GM23338 (cell line): ENCODE measurements around the gene APCS. TPM values are rescaled to one million over a fixed set of nuclear protein-coding genes. Genes with fewer than 3 reads are reported as not detected.

Source experiments
- ATAC-seq: fragments of 200-7000 bp; cut with Tn5 transposase; 3 replicates; pipeline ENCODE4 v1.9.1; 2020
- DNase-seq: peaks from one replicate; pipeline ENCODE4 v3.0.0-alpha.2; 2015; ENCODE audit warnings: low spot score
- H2AFZ ChIP-seq: fragments of 200-600 bp; sonication (generic); 2 replicates; pipeline ENCODE4 v1.8.0; 2016; ENCODE audit warnings: antibody characterized with exemption, mild to moderate bottlenecking, moderate library complexity
- H3F3A ChIP-seq: fragments of 200-600 bp; sonication (generic); replicated peaks from 2 replicates; pipeline ENCODE4 v1.8.0; 2017; ENCODE audit warnings: antibody characterized with exemption, mixed run types, low read depth
- H3K27ac ChIP-seq: fragments of 200-600 bp; sonication (generic); 2 replicates; pipeline ENCODE4 v1.6.1; 2016; ENCODE audit warnings: low read depth
- H3K27me3 ChIP-seq: fragments of 200-600 bp; sonication (generic); 2 replicates; pipeline ENCODE4 v1.8.0; 2016; ENCODE audit warnings: mild to moderate bottlenecking, mixed run types, moderate library complexity; ENCODE audit not compliant: insufficient read depth
- H3K36me3 ChIP-seq: fragments of 200-600 bp; sonication (generic); 2 replicates; pipeline ENCODE4 v1.8.0; 2016; ENCODE audit warnings: mild to moderate bottlenecking; ENCODE audit not compliant: insufficient read depth
- H3K4me1 ChIP-seq: fragments of 200-600 bp; sonication (generic); 2 replicates; pipeline ENCODE4 v1.8.0; 2016; ENCODE audit warnings: mild to moderate bottlenecking, moderate library complexity; ENCODE audit not compliant: insufficient read depth
- H3K4me2 ChIP-seq: fragments of 200-600 bp; sonication (generic); 2 replicates; pipeline ENCODE4 v1.7.1; 2017; ENCODE audit warnings: mixed run types
- H3K4me3 ChIP-seq: fragments of 200-600 bp; sonication (generic); 2 replicates; pipeline ENCODE4 v1.6.1; 2016; ENCODE audit warnings: mixed run types
- H3K79me2 ChIP-seq: fragments of 200-600 bp; sonication (generic); replicated peaks from 2 replicates; pipeline ENCODE4 v1.8.0; 2017; ENCODE audit warnings: mild to moderate bottlenecking; ENCODE audit not compliant: insufficient read depth
- H3K9me2 ChIP-seq: fragments of 200-600 bp; sonication (generic); 2 replicates; pipeline ENCODE4 v1.8.0; 2017; ENCODE audit not compliant: insufficient read depth
- H4K20me1 ChIP-seq: fragments of 200-600 bp; sonication (generic); replicated peaks from 2 replicates; pipeline ENCODE4 v1.8.0; 2017; ENCODE audit warnings: mild to moderate bottlenecking; ENCODE audit not compliant: insufficient read depth
- H3K27ac Mint-ChIP-seq: 2 replicates; pipeline ENCODE4 v1.8.0; 2020; ENCODE audit warnings: inconsistent platforms, mild to moderate bottlenecking, moderate library complexity, mixed read lengths
- H3K27me3 Mint-ChIP-seq: 3 replicates; pipeline ENCODE4 v1.8.0; 2022; ENCODE audit warnings: low read depth, mild to moderate bottlenecking, moderate library complexity, mixed read lengths, inconsistent platforms; ENCODE audit not compliant: insufficient read depth, poor library complexity
- H3K36me3 Mint-ChIP-seq: 3 replicates; pipeline ENCODE4 v1.8.0; 2021; ENCODE audit warnings: low read depth, mild to moderate bottlenecking, inconsistent platforms, moderate library complexity, mixed read lengths
- H3K4me1 Mint-ChIP-seq: 3 replicates; pipeline ENCODE4 v1.8.0; 2020; ENCODE audit warnings: mild to moderate bottlenecking, inconsistent platforms, mixed read lengths
- H3K4me3 Mint-ChIP-seq: 3 replicates; pipeline ENCODE4 v1.8.0; 2021; ENCODE audit warnings: moderate library complexity, mild to moderate bottlenecking, inconsistent platforms, mixed read lengths
- H3K9me3 Mint-ChIP-seq: 3 replicates; pipeline ENCODE4 v1.8.0; 2020; ENCODE audit warnings: moderate library complexity, mild to moderate bottlenecking, inconsistent platforms, mixed read lengths
- CREB1 ChIP-seq: fragments of 250-450 bp; sonication (Bioruptor Pico); IDR thresholded peaks from 2 replicates; pipeline ENCODE4 v1.5.0; 2020; ENCODE audit warnings: low read depth, mild to moderate bottlenecking, moderate library complexity
- CTCF ChIP-seq, 2 experiments: fragments of 200-600 bp in 1 of 2; sonication (generic) in 1 of 2; conservative IDR thresholded peaks; 2 replicates each; pipeline versions ENCODE4 v1.5.1 to v1.6.1; 2016 to 2017; ENCODE audit warnings: antibody characterized with exemption in 2 of 2, low read depth in 2 of 2, mild to moderate bottlenecking in 2 of 2, moderate library complexity in 1 of 2
- ETS1 ChIP-seq: IDR thresholded peaks from 2 replicates; pipeline ENCODE4 v1.6.1; 2016; ENCODE audit warnings: antibody characterized with exemption
- EZH2 ChIP-seq: fragments of 200-600 bp; sonication (generic); IDR thresholded peaks from one replicate; pipeline ENCODE4 v1.8.0; 2017; ENCODE audit warnings: antibody characterized with exemption, mild to moderate bottlenecking, low read depth; ENCODE audit not compliant: unreplicated experiment
- JUNB ChIP-seq: IDR thresholded peaks from one replicate; pipeline ENCODE4 v1.6.1; 2016; ENCODE audit warnings: antibody characterized with exemption; ENCODE audit not compliant: unreplicated experiment
- NANOG ChIP-seq: IDR thresholded peaks from 2 replicates; pipeline ENCODE4 v1.6.1; 2016; ENCODE audit warnings: antibody characterized with exemption, borderline replicate concordance
- POLR2AphosphoS5 ChIP-seq: IDR thresholded peaks from 2 replicates; pipeline ENCODE4 v1.6.1; 2016; ENCODE audit warnings: antibody characterized with exemption, low read depth
- REST ChIP-seq: IDR thresholded peaks from one replicate; pipeline ENCODE4 v1.6.1; 2018; ENCODE audit warnings: antibody characterized with exemption; ENCODE audit not compliant: unreplicated experiment
- STAT1 ChIP-seq: IDR thresholded peaks from one replicate; pipeline ENCODE4 v1.6.1; 2016; ENCODE audit warnings: antibody characterized with exemption; ENCODE audit not compliant: unreplicated experiment
- ZNF114 ChIP-seq: fragments of 250-450 bp; sonication (Bioruptor Pico); IDR thresholded peaks from 2 replicates; pipeline ENCODE4 v1.5.0; 2020; ENCODE audit warnings: mild to moderate bottlenecking, moderate library complexity
- ZNF331 ChIP-seq: fragments of 250-450 bp; sonication (Bioruptor Pico); IDR thresholded peaks from 2 replicates; pipeline ENCODE4 v1.5.0; 2020; ENCODE audit warnings: low read depth, mild to moderate bottlenecking, moderate library complexity
- polyA plus RNA-seq: library from polyadenylated mRNA; unstranded; fragments of >200 nt; fragmentation: Nextera tagmentation; extraction: Ambion mirVana; gene quantifications from 2 replicates; pipeline ENCODE4 v1.2.1, GENCODE V29; 2016
- total RNA-seq: library from RNA; depleted of rRNA; stranded (reverse); fragments of >200 nt; shearing (Covaris generic); gene quantifications from 2 replicates; pipeline ENCODE4 v1.2.3, GENCODE V29; 2014

Gene APCS
- total and polyA plus RNA-seq, 2 experiments from 2014 or later = not detected

GRCh38 chr1:159598196-159598595 is 10.6 kb downstream of the APCS start:
- Histone ChIP-seq H3K4me2 (no peak overlapping the region), H3K9me2 (peaks cover 17% of the 10 kb centered on the region), H3K4me3 (no peak overlapping the region), H3K79me2 (no peaks in the 10 kb centered on the region), H3K36me3 (no peaks in the 10 kb centered on the region), H3K27ac (no peak overlapping the region), H3K4me1 (no peaks in the 10 kb centered on the region), H4K20me1 (no peaks in the 10 kb centered on the region), H2AFZ (no peak overlapping the region), H3K27me3 (no peaks in the 10 kb centered on the region), H3F3A (no peaks in the 10 kb centered on the region)
- H3K36me3 Mint-ChIP-seq = 0 out of 3 replicates have a peak, but pooled peaks cover 4% of the 10 kb centered on the region
- no peak for ATAC-seq
- no peaks in the 10 kb centered on the region for H3K4me1 Mint-ChIP-seq
- peak; percentile 51 for DNase-seq
- peaks cover 2% of the 10 kb centered on the region for H3K27me3 Mint-ChIP-seq
- H3K4me3 Mint-ChIP-seq = no peak overlapping the region
- H3K27ac Mint-ChIP-seq = no peak overlapping the region
- TF ChIP-seq NANOG (no peak), EZH2 (no peak), JUNB (no peak), CREB1 (CRISPR knock-in tag) (no peak), CTCF (conservative IDR thresholded peaks at IDR 0.05; ENCODE audit: low read depth in 2 of 2) (no peak), ETS1 (no peak), POLR2AphosphoS5 (no peak)
- peaks cover 17% of the 10 kb centered on the region for H3K9me3 Mint-ChIP-seq

- no peak overlapping the region for H3K27ac Mint-ChIP-seq
- H3K4me2 ChIP-seq = no peak overlapping the region
- H3K4me1 Mint-ChIP-seq = no peaks in the 10 kb centered on the region
- ATAC-seq = no peak
- peaks cover 2% of the 10 kb centered on the region for H3K27me3 Mint-ChIP-seq
- no peaks in the 10 kb centered on the region for H3K27me3 ChIP-seq
- no peak overlapping the region for H3K27ac ChIP-seq
- no peaks in the 10 kb centered on the region for H3F3A ChIP-seq
- H4K20me1 ChIP-seq = no peaks in the 10 kb centered on the region
- no peak overlapping the region for H2AFZ ChIP-seq
- H3K4me3 ChIP-seq = no peak overlapping the region
- DNase-seq = no peak
- peaks cover 17% of the 10 kb centered on the region for H3K9me2 ChIP-seq
- peaks cover 36% of the 10 kb centered on the region for H3K9me3 Mint-ChIP-seq
- no peaks in the 10 kb centered on the region for H3K79me2 ChIP-seq
- peaks cover 4% of the 10 kb centered on the region; the same call in 1 of the 2 replicates for H3K36me3 ChIP-seq
- H3K36me3 Mint-ChIP-seq = peaks cover 4% of the 10 kb centered on the region; the same call in 1 of the 3 replicates
- no peak overlapping the region for H3K4me3 Mint-ChIP-seq
- no peaks in the 10 kb centered on the region for H3K4me1 ChIP-seq
- TF ChIP-seq POLR2AphosphoS5 = no peak
- no peak for TF ChIP-seq ETS1
- TF ChIP-seq STAT1 = no peak
- no peak for TF ChIP-seq REST
- no peak for TF ChIP-seq ZNF114 (CRISPR knock-in tag)
- no peak for TF ChIP-seq JUNB
- TF ChIP-seq ZNF331 (CRISPR knock-in tag) = no peak
- TF ChIP-seq CREB1 (CRISPR knock-in tag) = no peak
- TF ChIP-seq EZH2 = no peak
Measured at GRCh38 chr1:159600894-159601293, 13.3 kb downstream of the APCS start.
